Activated T-cell treated with anti-CD3 and anti-CD28 coated beads for 24 hours (primary cell): Measurements from ENCODE around the gene GLA.
A peak's percentile ranks its signal among the peaks of the same experiment; 100 is the strongest.

Experiments
- DNase-seq: peaks from one replicate; pipeline ENCODE4 v3.0.0-alpha.2; 2020; ENCODE audit warnings: low read depth

Gene GLA

GRCh38 chrX:101397779-101398178 is 9.9 kb downstream of the GLA start:
- DNase-seq: no peak

- no peak for DNase-seq
Measured at GRCh38 chrX:101395789-101396188, 11.9 kb downstream of the GLA start.

GRCh38 chrX:101394372-101394771 is 13.4 kb downstream of the GLA start:
- no peak for DNase-seq

- DNase-seq: no peak
Measured at GRCh38 chrX:101393530-101394305, 14.0 kb downstream of the GLA start.

GRCh38 chrX:101391831-101392230 is 15.9 kb downstream of the GLA start:
- no peak for DNase-seq

- DNase-seq: peak; percentile 73
Measured at GRCh38 chrX:101390664-101391525, 16.8 kb downstream of the GLA start, which contains the start of gene RPL36A. Gene RPL36A, plus strand, starts transcription at chrX:101391011. Its CDS starts 33 bp downstream, at chrX:101391044.

- no peak for DNase-seq
Measured at GRCh38 chrX:101388604-101389003, 19.1 kb downstream of the GLA start.

- no peak for DNase-seq
Measured at GRCh38 chrX:101386542-101386885, 21.2 kb downstream of the GLA start.

- DNase-seq: no peak
Measured at GRCh38 chrX:101385795-101386541, 21.8 kb downstream of the GLA start, which contains the start of gene BTK. Gene BTK, minus strand, starts transcription at chrX:101386191. Its CDS starts 10,907 bp downstream, at chrX:101375284.

- DNase-seq: no peak
Measured at GRCh38 chrX:101385026-101385684, 22.6 kb downstream of the GLA start.

- no peak for DNase-seq
Measured at GRCh38 chrX:101383679-101384205, 24.0 kb downstream of the GLA start.

GRCh38 chrX:101377547-101377946 is 30.2 kb downstream of the GLA start:
- DNase-seq: no peak

GRCh38 chrX:101370888-101371504 is 36.7 kb downstream of the GLA start:
- DNase-seq: no peak

- no peak for DNase-seq
Measured at GRCh38 chrX:101369687-101370086, 38.0 kb downstream of the GLA start.

GRCh38 chrX:101368800-101369199 is 38.9 kb downstream of the GLA start:
- no peak for DNase-seq

GRCh38 chrX:101365301-101365795 is 42.4 kb downstream of the GLA start:
- no peak for DNase-seq

GRCh38 chrX:101362757-101363156 is 45.0 kb downstream of the GLA start:
- DNase-seq: no peak

GRCh38 chrX:101362116-101362515 is 45.6 kb downstream of the GLA start:
- DNase-seq: no peak

GRCh38 chrX:101360390-101360789 is 47.3 kb downstream of the GLA start:
- DNase-seq: no peak

- no peak for DNase-seq
Measured at GRCh38 chrX:101359966-101360365, 47.8 kb downstream of the GLA start.
